Hematopoietic multipotent progenitor cell treated with erythropoietin and hydrocortisone succinate and interleukin-3 and kit ligand, for 4 days (in vitro differentiated cells): ENCODE data around the gene SMG5.
"Not testable (repeated sequence)": the region's sequence is repeated elsewhere in the genome, so short reads cannot be mapped to it uniquely, and the experiment has no call there.

ENCODE experiments used
- DNase-seq: peaks from one replicate; pipeline ENCODE4 v3.0.0-alpha.2; 2015

Gene SMG5

GRCh38 chr1:156282479-156283222, at the start of gene SMG5:
Gene SMG5 (minus strand): TSS chr1:156282825. CDS start chr1:156282680, 145 bp downstream.
- peak; percentile 99 for DNase-seq

GRCh38 chr1:156323179-156323578, 40.6 kb upstream of the SMG5 start:
- not testable (repeated sequence) for DNase-seq

- no peak for DNase-seq
Measured at GRCh38 chr1:156320560-156320959, 37.9 kb upstream of the SMG5 start.

- peak; percentile 63 for DNase-seq
Measured at GRCh38 chr1:156319664-156320063, 37.0 kb upstream of the SMG5 start.

- DNase-seq, result no peak
Measured at GRCh38 chr1:156316909-156317308, 34.3 kb upstream of the SMG5 start.

- DNase-seq, result peak; percentile 27
Measured at GRCh38 chr1:156310962-156311361, 28.3 kb upstream of the SMG5 start.

- no peak for DNase-seq
Measured at GRCh38 chr1:156308078-156308477, 25.5 kb upstream of the SMG5 start.

GRCh38 chr1:156305215-156305614, 22.6 kb upstream of the SMG5 start:
- no peak for DNase-seq

- DNase-seq, result no peak
Measured at GRCh38 chr1:156303241-156303640, 20.6 kb upstream of the SMG5 start.

GRCh38 chr1:156298852-156299357, 16.3 kb upstream of the SMG5 start, which contains the start of gene VHLL:
Gene VHLL (minus strand): TSS chr1:156299307. CDS start chr1:156299189, 118 bp downstream.
- DNase-seq, result no peak

- DNase-seq, result peak; percentile 86
Measured at GRCh38 chr1:156295391-156295947, 12.8 kb upstream of the SMG5 start, which contains the start of gene GLMP. Gene GLMP (minus strand): TSS chr1:156295679. CDS start chr1:156295645, 34 bp downstream.

GRCh38 chr1:156293895-156294294, 11.3 kb upstream of the SMG5 start:
- no peak for DNase-seq

GRCh38 chr1:156293098-156293434, 10.4 kb upstream of the SMG5 start:
- no peak for DNase-seq

GRCh38 chr1:156291226-156292061, 8.8 kb upstream of the SMG5 start:
- peak; percentile 91 for DNase-seq

GRCh38 chr1:156289857-156290256, 7.2 kb upstream of the SMG5 start:
- DNase-seq, result no peak

GRCh38 chr1:156286061-156286460, 3.4 kb upstream of the SMG5 start:
- DNase-seq, result no peak

- no peak for DNase-seq
Measured at GRCh38 chr1:156285437-156285836, 2.8 kb upstream of the SMG5 start.

- DNase-seq, result no peak
Measured at GRCh38 chr1:156284757-156285156, 2.1 kb upstream of the SMG5 start.

- no peak for DNase-seq
Measured at GRCh38 chr1:156284112-156284511, 1.5 kb upstream of the SMG5 start, which contains the start of gene TMEM79. Gene TMEM79 (plus strand): TSS chr1:156284325. CDS start chr1:156285227, 902 bp downstream.

- no peak for DNase-seq
Measured at GRCh38 chr1:156283521-156283920, 896 bp upstream of the SMG5 start.

- peak; percentile 44 for DNase-seq
Measured at GRCh38 chr1:156281693-156282478, 739 bp downstream of the SMG5 start.

- peak; percentile 89 for DNase-seq
Measured at GRCh38 chr1:156281281-156281680, 1.3 kb downstream of the SMG5 start.
